ENCODE measurements around the gene OGFOD1.
A peak's percentile ranks its signal among the peaks of the same experiment; 100 is the strongest.

Gene OGFOD1

DNA sequence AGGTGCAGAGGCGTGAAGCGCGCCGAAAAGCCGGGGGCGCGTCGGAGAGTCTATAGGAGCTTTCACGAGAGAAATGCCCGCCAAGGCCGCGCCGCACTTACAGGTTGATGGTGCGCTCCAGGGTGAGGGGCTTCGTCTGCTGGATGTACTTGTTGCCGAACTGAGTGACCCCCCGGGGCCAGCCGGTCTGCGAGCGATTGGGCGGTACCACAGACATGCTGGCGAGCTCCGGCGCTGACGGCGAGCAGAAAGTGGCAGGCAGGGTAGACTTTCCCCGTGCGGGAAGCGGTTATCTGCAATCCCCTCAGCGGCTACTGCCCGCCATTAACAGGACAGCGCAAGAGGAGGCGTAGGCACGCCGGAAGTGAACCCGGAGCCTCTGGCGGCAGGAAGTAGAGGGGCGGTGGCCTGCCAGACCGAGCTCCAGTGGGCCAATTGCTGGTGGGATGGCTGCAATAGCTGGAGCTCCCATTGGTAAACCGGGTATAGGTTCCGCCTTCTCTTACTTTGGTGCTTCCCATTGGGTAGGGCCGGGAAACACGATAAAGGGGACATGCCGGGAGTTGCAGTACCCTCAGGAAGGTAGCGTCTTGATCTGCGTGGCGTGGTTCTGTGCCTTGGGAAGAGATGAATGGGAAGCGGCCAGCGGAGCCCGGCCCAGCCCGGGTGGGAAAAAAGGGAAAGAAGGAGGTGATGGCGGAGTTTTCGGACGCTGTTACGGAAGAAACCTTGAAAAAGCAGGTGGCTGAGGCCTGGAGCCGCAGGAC is at the start of gene OGFOD1, which contains the start of gene NUDT21:
Gene OGFOD1 (plus strand): TSS at position 569 of the 767 bp plus-strand sequence. CDS start 59 bp downstream, at position 628.
Gene NUDT21 (minus strand): TSS at position 347 of the 767 bp plus-strand sequence. CDS start 130 bp downstream, at position 217.
- peak; percentile 91 for DNase-seq (ENCODE audit: low read depth, low spot score)

DNA sequence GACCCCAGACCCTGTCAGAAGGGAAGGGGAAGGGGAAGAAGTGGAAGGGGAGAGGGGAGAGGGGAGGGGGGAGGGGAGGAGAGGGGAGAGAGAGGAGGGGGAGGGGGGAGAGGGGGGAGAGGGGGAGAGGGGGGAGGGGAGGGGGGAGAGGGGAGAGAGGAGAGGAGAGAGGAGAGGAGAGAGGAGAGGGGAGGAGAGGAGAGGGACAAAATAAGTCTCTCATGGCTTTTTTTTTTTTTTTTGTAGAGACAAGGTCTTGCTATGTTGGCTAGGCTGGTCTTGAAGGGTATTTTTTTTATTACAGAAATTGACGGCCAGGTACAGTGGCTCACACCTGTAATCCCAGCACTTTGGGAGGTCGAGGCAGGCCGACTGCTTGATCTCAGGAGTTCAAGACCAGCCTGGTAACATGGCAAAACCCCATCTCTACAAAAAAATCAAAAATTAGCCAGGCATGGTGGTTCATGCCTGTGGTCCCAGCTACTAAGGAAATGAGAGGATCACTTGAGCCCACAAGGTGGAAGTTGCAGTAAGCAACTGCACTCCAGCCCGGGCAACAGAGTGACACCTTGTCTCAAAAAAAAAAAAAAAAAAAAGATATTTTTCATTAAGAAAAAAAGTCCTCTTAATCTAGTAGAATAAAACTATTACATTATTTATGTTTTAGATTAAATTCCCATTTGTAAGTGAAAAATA is 45.2 kb upstream of the OGFOD1 start:
- no peak for DNase-seq (ENCODE audit: low read depth, low spot score)

DNA sequence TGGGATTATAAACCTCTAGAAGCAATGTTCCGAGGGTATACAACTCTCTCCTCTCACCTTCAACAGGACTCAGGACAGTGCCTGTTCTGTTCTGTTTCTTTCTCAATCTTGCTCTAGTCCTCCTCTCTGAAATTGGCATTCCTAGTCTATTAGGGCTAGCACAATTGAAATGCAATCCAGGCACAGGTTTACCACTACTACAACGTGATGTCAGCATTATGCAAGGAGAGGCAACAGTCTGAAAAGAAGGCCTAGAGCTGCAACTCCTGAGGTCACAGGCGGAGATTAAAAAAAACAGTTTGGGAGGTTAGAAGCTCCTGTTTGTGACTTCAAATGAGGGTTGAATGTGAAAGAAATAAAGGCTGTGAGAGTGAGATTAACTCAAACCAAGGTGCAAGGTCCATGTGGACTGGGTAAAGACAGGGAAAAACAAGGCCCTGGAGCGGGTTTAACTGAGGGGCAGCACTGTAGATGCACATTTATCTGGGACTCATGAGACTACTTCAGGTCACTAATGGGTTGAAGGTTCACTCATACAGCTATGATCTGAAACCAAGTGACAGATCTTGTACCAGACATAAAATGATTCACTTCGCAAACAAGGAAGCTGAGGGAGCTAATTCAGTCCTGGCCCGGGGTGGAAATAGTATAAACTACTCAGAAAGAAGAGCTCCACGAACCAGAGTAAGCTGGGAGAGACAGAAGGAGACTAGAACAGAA is 42.8 kb upstream of the OGFOD1 start:
- DNase-seq (ENCODE audit: low read depth, low spot score): no peak

DNA sequence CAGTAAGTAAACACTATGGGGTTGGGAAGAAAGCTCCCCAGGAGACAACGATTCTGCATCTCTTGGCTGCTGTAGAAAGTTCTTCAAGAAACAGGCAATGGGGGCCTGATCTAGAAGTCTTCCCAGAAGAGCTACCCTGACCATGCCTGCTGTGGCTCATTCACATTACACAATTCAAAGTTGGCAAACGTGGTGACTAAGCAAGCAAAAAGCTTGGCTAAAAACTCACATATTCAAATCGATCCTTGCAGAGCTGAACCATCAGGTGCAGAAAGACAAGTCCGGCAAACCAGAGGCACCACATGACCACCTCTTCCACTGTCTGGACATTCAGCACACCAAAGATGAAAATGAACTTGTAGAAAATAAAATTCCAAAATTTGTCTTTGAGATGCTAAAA is 42.2 kb upstream of the OGFOD1 start:
- no peak for DNase-seq (ENCODE audit: low read depth, low spot score)

DNA sequence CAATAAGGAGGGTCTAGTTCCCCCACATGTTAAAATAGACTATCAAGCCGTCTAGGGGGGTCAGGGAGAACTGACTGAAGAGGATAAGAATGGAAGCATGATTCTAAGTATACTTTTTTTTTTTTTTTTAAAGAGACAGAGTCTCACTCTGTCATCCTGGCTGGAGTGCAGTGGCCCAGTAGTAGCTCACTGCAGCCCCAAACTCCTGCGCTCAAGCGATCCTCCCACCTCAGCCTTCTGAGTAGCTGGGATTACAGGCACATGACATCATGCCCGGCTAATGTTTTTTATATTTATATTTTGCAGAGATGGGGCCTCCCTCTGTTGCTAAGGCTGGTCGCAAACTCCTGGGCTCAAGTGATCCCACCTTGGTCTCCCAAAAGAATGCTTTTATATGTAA is 40.2 kb upstream of the OGFOD1 start:
- no peak for DNase-seq (ENCODE audit: low read depth, low spot score)

DNA sequence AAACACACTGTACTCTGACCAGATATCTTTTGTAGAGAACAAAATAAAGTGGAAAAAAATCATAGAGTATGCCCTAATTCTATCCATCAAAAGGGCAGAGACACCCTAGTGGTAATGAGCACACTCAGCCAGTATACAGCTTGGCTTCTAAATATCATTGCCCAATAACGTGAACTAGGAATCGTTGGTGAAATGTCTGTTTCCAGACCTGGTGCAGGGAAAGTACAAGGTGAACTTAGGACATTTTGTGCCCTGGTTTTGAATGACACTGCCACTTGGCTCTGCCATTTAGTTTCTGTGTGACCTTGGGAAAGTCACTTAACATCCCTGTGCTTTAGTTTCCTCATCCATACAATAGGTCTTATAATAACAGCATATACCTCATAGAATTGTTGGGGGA is 39.7 kb upstream of the OGFOD1 start:
- no peak for DNase-seq (ENCODE audit: low read depth, low spot score)

DNA sequence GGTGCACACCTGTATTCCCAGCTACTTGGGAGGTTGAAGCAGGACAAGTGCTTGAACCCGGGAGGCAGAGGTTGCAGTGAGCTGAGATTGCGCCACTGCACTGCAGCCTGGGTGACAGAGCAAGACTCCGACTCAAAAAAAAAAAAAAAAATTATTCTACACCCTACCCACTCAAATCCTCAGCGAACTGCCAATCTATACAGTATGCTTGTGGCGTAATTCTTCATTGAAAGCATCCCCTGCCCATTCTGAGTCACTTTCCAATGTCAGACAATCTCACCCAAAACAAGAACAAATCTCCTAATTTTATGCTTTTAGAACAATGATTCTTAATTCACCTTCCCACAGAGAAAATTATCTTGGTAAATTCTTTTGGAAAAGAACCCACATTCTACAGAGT is 38.0 kb upstream of the OGFOD1 start:
- no peak for DNase-seq (ENCODE audit: low read depth, low spot score)

DNA sequence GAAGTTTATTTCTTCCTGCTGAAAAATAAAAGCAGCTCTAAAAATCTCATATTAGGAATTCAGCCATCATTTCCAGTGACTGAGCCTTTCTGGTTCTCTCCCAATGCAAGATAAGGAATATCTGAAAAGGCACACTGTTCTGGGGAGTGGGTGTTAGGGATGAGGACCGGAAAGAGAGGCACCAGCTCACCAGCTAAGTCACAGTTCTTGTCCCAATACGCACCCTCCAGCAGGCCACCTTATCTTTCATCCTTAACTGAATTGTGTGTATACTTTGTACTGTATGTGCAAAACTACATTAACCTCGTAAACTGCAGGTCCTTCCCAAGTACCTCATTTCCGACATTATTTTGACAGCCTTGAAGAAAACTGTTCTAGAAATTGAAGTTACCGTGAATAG is 37.0 kb upstream of the OGFOD1 start:
- no peak for DNase-seq (ENCODE audit: low read depth, low spot score)

DNA sequence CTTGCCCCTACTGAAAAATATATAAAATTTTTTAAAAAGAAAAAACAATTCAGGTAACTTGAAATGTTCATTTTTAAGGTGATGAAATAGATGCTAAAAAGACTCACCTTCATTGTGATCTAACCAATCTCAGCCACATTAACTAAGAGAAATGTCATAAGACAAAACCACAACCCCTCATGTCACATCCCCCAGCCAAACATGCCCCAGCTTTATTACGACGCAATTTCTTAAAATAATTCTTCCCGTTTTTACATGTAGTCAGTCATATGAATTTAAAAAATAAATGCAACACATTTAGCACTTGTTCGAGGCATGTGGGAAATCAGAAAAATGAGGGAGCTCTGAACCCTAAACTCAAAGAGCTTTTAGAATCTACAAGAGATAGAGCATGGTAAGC is 35.5 kb upstream of the OGFOD1 start:
- no peak for DNase-seq (ENCODE audit: low read depth, low spot score)

DNA sequence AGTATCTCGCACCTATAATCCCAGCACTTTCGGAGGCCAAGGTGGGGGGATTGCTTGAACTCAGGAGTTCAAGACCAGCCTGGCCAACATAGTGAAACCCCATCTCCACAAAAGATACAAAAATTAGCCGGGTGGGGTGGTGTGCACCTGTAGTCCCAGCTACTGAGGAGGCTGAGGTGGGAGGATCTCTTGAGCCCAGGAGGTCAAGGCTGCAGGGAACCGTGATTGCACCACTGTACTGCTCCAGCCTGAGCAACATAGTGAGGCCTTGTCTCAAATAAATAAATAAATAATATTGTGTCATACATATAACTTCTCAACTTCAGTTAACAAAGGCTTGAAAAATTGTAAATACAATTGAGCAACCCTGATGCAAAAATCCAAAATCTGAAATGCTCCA is 34.2 kb upstream of the OGFOD1 start:
- no peak for DNase-seq (ENCODE audit: low read depth, low spot score)

DNA sequence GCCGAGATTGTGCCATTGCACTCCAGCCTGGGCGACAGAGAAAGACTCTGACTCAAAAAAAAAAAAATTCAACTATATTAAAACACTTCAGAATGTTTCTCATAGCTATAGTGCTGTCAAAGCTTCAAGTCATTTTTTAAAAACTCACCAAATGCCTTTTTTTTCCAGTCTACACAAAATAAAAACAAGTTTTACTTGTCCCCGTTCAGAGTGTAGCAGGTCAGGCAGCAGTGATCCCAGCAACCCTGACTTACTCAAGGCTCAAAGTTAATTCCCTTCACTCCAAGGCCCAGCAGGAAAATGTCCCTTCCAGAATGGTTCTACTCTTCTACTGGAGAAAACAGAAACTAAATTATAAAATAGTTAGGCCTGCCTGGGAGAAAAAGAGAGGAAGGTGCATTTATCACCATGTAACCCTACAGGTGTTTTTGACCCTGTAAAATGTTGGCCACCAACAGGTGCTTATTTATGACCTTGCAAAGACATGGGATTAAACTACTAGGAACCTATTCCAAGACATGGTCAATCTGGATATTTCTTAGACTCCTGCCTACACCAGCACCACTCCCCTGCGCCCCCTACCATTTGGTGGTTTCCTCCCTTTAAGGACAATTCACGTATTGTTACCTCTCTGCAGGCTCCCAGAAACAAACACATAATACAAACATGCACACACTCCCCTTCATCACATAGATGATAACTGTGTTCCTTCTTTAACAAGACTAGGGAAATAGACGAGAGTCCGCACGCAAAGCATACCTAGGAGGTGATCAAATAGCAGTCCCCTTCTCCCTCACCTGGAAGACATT is 31.4 kb upstream of the OGFOD1 start:
- no peak for DNase-seq (ENCODE audit: low read depth, low spot score)

DNA sequence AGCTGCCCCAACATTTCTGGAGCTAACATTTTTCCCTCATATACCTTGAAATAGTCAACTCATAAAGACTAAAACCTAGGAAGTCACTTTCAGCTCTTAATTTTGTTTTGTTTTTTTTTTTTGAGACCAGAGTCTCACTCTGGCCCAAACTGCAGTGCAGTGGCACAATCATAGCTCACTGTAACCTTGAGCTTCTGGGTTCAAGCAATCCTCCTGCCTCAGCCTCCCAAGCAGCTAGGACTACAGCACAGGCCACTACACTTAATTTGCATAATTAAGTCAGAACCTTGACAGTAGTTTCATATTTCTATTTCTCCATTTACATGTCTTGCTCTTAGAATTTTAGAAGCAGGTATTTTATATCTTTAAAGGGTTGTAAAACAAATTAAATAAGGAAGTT is 30.7 kb upstream of the OGFOD1 start:
- no peak for DNase-seq (ENCODE audit: low read depth, low spot score)

DNA sequence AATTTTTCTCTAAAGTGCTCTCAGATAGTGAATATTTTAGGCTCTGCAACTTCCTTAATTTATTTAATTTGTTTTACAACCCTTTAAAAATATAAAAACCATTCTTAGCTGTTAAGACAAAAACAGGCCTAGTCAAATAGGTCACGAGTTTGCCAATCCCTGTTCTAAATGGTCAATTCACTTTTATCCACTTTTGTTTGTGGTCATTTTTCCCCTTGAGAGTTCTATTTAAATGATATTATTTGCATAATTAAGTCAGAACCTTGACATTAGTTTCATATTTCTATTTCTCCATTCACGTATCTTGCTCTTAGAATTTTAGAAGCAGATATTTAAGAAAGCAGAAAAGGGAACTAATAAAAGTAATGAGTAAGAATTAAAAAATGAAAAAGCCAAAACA is 30.0 kb upstream of the OGFOD1 start:
- no peak for DNase-seq (ENCODE audit: low read depth, low spot score)

DNA sequence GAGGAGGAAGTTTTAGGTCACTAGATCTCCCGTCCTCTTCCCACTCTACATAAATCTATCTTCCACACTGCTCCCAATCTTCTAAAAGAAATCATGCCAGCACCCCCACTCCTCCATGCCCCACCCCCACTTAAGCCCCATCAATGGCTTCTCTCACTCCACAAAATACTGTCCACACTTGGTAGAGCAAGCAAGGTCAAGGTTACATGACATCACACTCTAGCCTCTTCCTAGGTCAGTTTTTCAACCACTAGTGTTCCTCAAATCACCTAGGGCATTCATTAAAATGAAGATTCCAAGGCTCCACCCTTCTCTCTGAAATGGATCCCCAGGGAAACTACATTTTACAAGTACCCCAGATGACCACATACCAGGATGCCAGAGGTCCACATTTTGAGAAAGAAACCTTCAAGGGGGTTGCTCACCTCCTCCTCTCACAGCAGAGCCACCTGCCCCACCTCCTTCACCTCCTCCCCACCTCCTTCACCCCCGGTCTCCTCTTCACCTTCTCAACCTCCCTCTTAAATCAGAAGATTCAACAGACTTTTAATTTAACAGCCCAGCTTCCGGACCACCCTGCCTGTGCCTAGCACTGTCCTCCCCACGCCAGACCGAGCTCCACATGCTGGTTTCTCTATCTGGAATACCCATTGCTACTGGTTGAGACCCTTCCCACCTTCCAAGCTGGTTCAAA is 29.2 kb upstream of the OGFOD1 start:
- no peak for DNase-seq (ENCODE audit: low read depth, low spot score)

DNA sequence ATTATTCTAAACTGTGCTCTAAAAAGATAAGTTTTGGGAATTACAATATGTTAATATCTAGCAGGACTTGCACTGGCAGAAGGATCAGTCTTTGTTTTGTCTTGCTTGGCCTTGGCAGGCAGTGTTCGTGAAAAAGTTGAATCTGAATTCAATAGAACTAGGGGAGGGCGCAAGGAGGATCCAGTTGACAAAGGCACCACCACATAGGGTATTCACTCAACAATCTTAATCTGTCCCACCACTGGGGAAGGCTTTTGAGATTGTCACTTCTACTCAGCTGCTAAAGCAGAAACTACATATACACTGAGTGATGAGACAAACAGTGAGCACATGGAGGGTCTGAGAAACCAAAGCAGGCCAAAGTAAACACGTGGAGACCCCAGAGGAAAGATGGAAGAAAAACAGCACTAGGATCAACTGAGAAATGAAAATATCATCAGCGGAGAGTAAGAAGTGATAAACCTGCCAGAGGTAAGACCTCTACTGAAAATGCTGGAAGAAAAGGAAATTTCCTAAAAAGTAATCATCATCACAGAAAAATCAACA is 28.4 kb upstream of the OGFOD1 start:
- no peak for DNase-seq (ENCODE audit: low read depth, low spot score)

DNA sequence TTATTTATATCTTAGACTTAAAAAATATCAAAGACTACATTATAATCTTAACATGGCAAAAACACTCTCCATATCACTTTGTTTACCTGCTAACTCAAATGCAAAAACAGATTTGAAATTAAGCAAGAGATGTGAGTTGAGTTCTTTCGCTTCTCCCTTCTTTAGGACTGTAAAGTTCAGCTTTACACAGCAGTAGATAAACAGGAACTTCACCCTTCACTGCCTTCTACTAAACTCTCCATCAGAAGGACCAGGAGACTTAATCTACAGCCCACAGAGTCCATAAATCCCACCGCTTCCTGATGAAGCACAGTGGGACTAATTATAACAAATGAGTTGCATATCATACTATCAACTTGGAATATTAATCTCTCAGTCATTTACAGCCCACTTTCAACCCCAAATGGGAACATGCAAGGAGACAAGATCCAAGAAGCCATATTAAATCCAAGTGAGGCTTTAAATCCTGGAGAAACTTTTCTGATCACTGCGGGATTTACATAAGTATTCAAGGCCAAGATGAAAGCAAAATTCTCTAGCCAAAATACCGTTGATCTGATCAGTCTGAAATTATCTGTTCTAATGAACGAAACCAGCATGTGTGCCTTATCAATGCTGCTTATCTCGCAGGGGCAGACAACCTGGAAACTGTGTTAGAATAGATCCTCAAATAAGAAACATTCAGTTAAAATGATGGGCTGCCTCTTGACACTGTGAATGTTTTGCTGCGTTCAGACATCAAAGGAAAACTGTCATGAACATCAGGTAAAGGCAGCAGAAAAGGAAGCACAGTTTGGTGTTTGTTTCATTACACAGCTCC is 27.6 kb upstream of the OGFOD1 start:
- no peak for DNase-seq (ENCODE audit: low read depth, low spot score)

DNA sequence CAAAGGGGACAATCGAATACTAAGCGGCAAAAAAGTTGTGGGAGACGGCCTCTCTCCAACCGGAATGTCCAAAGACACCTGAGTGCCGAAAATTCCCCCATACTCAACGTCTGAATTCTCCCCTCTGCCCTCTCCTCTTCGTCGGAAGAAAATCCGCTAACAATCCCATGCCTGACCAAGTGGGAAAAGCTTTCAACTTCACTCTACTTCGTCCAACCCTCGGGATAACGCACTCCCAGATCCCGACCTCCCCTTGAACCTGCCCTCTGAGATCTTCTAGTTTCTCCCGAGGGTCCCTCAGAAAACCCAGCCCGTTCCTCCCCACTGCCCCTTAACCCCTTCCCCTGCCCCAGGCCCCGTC is 27.0 kb upstream of the OGFOD1 start:
- no peak for DNase-seq (ENCODE audit: low read depth, low spot score)

DNA sequence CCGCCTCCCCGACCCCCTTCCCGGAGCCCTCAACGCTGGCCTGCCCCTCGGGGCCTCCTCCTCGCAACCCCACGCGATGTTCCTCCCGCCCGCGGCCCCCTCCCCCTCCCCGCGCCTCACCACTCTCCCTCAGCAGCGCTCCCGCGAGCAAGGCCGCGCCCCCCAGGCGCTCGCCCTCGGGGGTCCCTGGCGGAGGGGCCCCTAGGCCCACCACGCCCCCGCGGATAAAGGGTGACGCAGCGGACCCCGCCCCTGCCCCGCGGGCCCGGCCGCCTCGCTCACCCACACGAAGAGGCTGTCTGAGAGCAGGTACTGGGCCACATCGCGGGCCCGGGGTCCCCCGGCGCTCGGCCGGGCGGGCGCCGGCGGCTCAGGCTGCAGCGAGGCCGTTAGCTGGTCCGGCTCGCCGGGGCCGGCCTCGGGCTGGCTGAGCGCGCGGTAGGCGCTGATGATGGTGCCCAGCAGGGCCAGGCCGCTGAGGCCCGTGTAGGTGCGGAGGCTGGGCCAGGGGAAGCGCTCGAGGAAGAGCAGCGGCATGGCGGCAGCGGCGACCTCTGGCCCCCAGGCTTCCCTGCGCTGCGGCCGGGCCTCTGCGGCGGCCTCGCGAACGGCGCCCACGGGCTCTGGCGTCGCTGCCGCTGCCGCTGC is 26.4 kb upstream of the OGFOD1 start:
- no peak for DNase-seq (ENCODE audit: low read depth, low spot score)

DNA sequence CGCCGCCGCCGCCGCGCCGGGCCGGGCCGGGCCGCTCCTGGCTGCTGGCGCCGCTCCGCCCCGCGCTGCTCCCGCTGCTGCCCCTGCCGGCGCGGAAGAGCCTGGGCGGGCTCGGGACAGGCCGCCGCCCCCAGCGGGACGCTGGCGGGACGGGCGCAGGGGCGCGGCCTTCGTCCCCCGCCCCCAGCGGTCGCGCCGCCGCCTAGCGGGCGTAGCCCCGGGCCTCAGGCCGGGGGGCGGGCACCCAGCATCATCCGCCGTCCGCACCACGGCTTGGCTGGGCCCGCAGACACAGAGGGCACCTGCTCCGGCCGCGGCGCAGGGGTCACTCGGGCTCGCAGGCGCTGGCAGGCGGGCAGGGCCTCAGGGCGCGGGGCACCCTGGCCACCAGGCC is 25.9 kb upstream of the OGFOD1 start, which contains the start of gene AMFR:
Gene AMFR (minus strand): TSS at position 107 of the 394 bp plus-strand sequence. CDS start 218 bp downstream, outside the sequence.
- DNase-seq (ENCODE audit: low read depth, low spot score): no peak

Measured in smooth muscle cell of the brain vasculature (primary cell).